Urothelium cell line (cell line): ENCODE data around the gene OR8D1.

Source experiments
- DNase-seq: peaks from one replicate; pipeline ENCODE4 v3.0.0; 2011; ENCODE audit warnings: low spot score, mixed read lengths
- FAIRE-seq: peaks from 2 replicates; lab custom pipeline; 2011; peaks lifted over from hg19 to GRCh38; lab: Jason Lieb, UNC

OR8D1 gene

GRCh38 chr11:124313849-124314248 lies at the start of gene OR8D1:
TSS of gene OR8D1 (minus strand) at chr11:124313949. CDS start at chr11:124310766, 3,183 bp downstream.
- DNase-seq: no peak
- FAIRE-seq: no peak

GRCh38 chr11:124359566-124359965 lies 45.8 kb upstream of the OR8D1 start:
- no peak for DNase-seq
- FAIRE-seq: no peak

GRCh38 chr11:124346311-124346955 lies 32.7 kb upstream of the OR8D1 start:
- no peak for DNase-seq
- no peak for FAIRE-seq

GRCh38 chr11:124344346-124344745 lies 30.6 kb upstream of the OR8D1 start:
- no peak for FAIRE-seq
- no peak for DNase-seq

- FAIRE-seq (no peak), DNase-seq (no peak)
Observed at GRCh38 chr11:124340142-124340447, 26.3 kb upstream of the OR8D1 start.

DNA sequence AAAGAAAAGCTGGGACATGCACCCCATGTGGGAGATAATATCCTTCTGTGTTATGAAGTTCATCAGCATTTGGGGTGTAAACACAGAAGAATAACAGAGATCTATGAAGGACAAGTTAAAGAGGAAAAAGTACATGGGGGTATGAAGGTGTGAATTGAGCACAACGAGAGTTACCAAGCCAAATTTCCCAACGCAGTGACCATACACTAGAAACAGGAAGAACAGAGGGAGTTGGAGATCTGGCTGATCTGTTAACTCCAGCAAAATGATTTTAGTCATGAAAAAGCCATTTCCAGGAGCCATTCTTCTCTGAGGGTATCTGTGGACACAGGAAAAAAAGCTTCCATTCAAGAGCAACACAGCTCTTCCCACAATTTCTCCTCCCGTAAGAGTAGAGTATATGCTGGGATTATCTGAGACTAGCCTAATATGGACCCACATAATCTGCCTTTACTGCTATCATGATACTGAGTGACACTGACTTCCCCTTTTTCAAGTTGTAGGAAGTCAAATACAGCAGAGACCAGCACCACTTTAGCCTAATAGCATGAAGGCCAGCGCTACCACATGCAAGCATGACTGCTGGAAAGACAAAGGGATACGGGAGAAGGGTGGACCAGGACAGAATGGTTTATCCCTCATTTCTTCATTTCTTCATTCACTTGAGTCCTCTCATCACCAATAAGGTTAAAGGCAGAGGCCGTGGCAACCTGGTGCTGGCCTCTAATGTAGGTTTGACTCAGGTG lies 25.8 kb upstream of the OR8D1 start:
- FAIRE-seq: no peak
- no peak for DNase-seq

- DNase-seq (no peak), FAIRE-seq (no peak)
Observed at GRCh38 chr11:124331873-124332272, 18.1 kb upstream of the OR8D1 start.

- DNase-seq (no peak), FAIRE-seq (no peak)
Observed at GRCh38 chr11:124329787-124330478, 16.2 kb upstream of the OR8D1 start.

- no peak for DNase-seq
- no peak for FAIRE-seq
Observed at GRCh38 chr11:124327775-124328174, 14.0 kb upstream of the OR8D1 start.

- FAIRE-seq (no peak), DNase-seq (no peak)
Observed at GRCh38 chr11:124322356-124322755, 8.6 kb upstream of the OR8D1 start.

GRCh38 chr11:124320097-124320496 lies 6.3 kb upstream of the OR8D1 start, which contains the start of gene OR8D2:
TSS of gene OR8D2 (minus strand) at chr11:124320197. CDS start at chr11:124320197, 0 bp downstream.
- FAIRE-seq: no peak
- DNase-seq: no peak

GRCh38 chr11:124315052-124315451 lies 1.3 kb upstream of the OR8D1 start:
- FAIRE-seq (no peak), DNase-seq (peak; percentile 7)

- FAIRE-seq (no peak), DNase-seq (no peak)
Observed at GRCh38 chr11:124313131-124313530, 618 bp downstream of the OR8D1 start.

GRCh38 chr11:124311670-124312069 lies 2.1 kb downstream of the OR8D1 start:
- FAIRE-seq: no peak

GRCh38 chr11:124311269-124311668 lies 2.5 kb downstream of the OR8D1 start:
- FAIRE-seq: no peak

More at GRCh38 chr11:124311670-124312069, 2.1 kb downstream of the OR8D1 start:
- DNase-seq: no peak

DNA sequence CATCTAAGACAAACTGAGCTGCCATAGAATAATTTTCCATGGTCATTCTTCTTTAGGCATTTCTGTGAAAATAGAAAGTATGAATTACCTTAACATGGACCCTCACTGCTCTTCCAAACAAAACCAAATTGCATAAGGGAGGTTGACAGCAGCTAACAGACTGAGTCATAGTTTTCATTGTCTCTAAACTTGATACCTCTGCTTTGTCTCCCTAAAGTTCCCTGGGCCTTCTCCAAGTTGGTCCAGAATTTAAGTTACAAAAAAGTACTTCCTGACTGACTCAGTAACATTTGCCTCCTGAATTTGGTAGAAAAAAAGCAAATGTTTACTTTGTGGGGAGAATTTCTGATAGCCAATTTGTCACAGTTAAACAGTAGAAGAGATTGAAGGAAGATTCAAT lies 3.0 kb downstream of the OR8D1 start:
- FAIRE-seq (no peak), DNase-seq (peak; percentile 8)

More at GRCh38 chr11:124311269-124311668, 2.5 kb downstream of the OR8D1 start:
- no peak for DNase-seq

GRCh38 chr11:124307093-124307492 lies 6.7 kb downstream of the OR8D1 start:
- no peak for DNase-seq
- no peak for FAIRE-seq

GRCh38 chr11:124302347-124303125 lies 11.2 kb downstream of the OR8D1 start:
- no peak for DNase-seq

DNA sequence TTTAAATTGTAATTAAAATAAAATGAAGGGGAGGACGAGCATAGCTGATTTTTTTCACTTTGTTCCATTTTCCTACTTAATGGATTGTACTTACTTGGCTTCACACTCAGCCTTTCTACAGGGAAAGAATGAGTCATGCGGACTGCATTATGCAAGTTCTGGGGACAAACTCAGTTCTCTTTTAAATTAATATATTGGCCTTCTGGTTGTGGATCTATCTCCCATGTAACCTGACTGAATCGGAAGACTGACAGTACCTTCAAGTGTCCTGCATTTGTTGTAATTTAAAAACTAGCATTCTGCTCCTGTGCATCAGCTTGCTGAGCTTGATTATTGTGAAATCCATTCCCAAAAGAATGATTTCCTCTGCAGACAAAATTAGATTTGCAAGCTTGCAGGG lies 12.2 kb downstream of the OR8D1 start:
- FAIRE-seq (no peak), DNase-seq (no peak)

More at GRCh38 chr11:124302347-124303125, 11.2 kb downstream of the OR8D1 start:
- no peak for FAIRE-seq

GRCh38 chr11:124297921-124298320 lies 15.8 kb downstream of the OR8D1 start:
- FAIRE-seq: no peak
- no peak for DNase-seq

GRCh38 chr11:124296016-124296415 lies 17.7 kb downstream of the OR8D1 start:
- FAIRE-seq: no peak
- no peak for DNase-seq
